GM18502 (cell line): Measurements from ENCODE around the gene MAP4K5.

ENCODE experiments used
- ATAC-seq: cut with Tn5 transposase; IDR thresholded peaks from one replicate; pipeline ENCODE4 v1.9.1; 2021; ENCODE audit warnings: mild to moderate bottlenecking; ENCODE audit not compliant: unreplicated experiment, poor library complexity

The MAP4K5 gene

GRCh38 chr14:50407111-50407812 lies 125.1 kb downstream of the MAP4K5 start:
- no peak for ATAC-seq

DNA sequence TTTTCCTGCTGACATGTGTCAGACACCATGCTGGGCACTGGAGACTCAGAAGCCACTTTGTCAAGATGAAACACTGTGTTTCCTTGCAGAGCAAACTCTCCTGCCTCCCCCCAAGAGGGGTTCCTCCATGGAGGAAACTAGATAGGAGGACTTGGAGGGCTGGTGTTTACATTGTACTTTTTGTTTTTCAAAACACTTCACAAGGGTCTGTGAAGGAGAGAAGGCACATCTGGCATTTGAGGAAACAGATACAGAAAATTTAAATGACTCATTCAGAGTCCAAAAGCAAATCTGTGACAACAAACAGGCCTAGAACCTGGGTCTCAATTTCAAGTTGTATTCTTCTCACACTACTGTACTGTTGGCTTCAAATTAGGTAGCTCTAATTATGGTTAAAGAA lies 128.9 kb downstream of the MAP4K5 start:
- ATAC-seq = no peak

- no peak for ATAC-seq
Measured at GRCh38 chr14:50402965-50403364, 129.4 kb downstream of the MAP4K5 start.

DNA sequence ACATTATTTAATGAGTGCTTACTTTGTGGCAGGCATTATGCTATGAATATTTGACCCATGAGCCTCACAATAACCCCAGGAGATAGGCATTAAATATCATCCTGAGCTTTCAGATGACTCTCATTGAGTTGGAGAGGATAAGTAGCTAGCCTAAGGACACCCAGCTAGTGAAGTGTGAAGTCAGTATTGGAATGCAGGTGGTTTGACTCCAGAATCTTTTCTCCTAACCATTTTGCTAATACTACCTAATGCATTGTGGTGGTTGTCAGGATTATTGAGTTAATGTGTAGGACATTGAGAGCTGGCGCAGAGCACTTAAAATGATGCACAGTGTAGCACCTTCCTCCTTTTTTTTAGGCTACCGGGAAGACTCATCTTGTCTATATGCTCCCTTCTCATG lies 131.9 kb downstream of the MAP4K5 start:
- ATAC-seq = no peak

GRCh38 chr14:50399251-50400032 lies 132.9 kb downstream of the MAP4K5 start:
- ATAC-seq = no peak

- no peak for ATAC-seq
Measured at GRCh38 chr14:50398189-50398580, 134.2 kb downstream of the MAP4K5 start.

DNA sequence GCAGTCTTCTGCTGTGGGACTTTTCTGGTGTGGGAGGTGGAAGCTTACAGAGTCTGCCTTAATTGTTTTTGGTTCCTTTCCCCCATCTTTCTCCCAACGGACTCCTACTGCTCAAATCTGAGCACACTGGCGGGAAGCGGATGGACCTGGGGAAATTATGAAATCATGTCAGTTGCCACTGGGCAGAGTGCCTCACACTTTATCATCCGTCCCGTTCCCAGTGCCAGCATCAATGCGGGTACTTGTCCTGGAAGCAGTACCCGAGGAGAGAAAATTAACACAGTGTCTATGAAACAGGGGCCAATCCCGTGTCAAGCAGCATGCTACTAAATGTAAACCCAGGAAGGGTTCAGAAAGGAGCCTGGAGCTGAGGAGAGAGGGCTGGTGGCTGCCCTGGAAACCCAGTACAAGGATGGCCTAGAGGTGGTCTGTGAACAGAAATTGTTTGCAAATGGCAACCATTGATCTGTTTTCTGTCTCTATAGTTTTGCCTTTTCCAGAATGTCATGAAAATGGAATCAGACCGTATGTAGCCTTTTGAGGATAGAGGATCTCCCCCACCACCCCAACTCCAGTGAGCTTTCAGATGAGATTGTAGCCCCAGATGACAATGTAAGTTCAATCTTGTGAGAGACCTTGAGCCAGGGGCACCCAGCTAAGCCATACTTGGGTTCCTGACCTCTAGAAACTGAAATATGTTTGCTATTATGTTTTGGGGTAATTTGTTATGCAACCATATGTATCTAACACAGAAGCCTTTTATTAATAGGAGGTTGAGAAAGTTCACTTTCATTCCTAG lies 134.8 kb downstream of the MAP4K5 start:
- no peak for ATAC-seq

GRCh38 chr14:50396631-50397389 lies 135.6 kb downstream of the MAP4K5 start, which contains the start of gene CDKL1:
CDKL1 (minus strand) TSS chr14:50396881; CDS start chr14:50395868, 1,013 bp downstream.
- ATAC-seq = peak; percentile 69

DNA sequence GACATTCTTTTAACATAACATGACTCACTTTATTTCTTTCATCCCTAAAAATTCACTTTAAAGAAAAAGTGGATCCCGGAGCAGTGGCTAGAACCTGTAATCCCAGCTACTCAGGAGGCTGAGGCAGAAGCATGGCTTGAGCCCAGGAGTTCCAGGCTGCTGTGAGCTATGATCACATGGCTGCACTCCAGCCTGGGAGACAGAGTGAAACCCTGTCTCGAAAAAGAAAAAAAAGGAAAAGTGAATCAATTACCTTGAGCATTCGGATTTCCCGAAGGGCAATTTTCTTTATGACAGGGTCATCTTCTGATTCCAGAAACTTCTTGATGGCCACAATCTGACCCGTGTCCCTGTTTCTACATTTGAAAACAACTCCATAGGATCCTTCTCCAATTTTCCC lies 136.9 kb downstream of the MAP4K5 start:
- ATAC-seq = no peak

DNA sequence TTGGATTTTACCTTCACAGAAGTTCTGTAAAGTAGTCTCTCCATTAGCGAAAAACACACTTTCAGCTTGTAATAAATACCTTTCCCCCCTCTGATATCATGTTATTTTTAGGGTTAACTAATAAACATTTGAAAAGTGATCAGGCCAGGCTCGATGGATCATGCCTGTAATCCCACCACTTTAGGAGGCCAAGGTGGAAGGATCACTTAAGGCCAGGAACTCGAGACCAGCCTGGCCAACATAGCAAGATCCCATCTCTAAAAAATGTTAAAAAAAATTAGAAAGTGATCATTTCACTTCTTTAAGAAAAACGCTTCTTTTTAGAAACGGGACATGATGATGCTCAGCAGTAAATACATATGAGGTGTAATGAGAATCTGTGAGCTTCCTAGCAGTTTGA lies 137.7 kb downstream of the MAP4K5 start:
- no peak for ATAC-seq

GRCh38 chr14:50389668-50390441 lies 142.5 kb downstream of the MAP4K5 start:
- ATAC-seq = no peak

GRCh38 chr14:50388256-50388931 lies 144.0 kb downstream of the MAP4K5 start:
- ATAC-seq = no peak

DNA sequence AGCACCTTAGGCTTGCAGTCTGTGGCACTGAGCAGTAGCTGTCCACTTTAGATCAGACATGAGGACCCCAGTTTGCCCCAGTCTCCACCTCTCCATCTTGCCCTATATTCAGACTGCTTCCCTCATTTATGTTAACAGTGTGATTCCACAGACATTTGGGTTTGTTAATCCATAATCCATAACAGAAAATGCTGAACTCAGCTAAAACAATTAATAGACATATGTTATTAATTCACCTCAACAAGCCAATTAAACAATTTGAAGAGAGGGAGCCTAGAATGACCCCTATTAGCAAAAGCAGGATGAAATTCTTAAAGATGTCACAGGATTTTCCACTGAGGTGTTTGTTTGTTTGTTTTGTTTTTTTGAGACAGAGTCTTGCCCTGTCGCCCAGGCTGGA lies 144.8 kb downstream of the MAP4K5 start:
- ATAC-seq = no peak

DNA sequence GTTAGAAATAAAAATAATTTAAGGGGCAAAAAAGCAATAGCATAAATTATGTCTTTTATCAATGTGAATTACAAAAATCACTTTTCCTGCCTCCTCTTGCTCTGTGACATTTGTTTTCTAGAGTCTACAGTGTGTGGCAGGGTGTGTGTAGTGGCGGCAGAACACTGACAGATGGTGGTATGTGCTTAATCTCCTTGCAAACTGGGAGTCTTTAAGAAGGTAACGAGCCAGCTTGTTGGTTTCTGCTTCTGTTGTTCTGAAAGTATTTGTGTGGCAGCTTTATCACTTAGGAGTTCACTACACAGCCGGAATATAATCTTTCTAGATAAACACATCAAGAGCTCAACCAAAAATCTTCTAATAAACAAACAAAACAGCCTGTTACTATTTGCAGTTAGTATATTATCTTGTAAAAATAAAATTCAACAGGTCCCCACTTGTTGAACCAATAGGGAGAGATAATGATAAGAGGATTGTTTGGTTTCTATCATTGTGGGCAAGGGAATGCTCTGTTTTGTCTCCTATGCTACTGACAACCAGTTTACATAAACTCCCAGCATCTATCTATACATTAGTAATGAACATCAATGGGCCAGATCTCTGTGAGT lies 148.6 kb downstream of the MAP4K5 start:
- no peak for ATAC-seq

DNA sequence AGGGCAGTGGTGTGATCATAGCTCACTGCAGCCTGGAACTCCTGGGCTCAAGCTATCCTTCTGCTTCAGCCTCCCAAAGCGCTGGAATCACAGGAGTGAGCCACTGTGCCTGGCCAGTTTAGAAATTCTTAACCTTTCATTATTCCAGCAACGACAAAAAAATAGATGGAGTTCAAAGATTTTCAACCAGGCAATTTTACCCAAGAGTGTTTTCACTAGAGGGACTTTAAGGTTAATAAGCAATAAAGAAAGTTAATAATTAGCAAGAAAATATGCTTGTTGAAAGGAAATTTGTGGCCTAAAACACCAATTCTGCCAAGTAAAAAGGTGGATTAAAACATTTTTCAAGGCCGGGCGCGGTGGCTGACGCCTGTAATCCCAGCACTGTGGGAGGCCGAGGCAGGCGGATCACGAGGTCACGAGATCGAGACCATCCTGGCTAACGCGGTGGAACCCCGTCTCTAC lies 150.5 kb downstream of the MAP4K5 start:
- ATAC-seq = no peak

DNA sequence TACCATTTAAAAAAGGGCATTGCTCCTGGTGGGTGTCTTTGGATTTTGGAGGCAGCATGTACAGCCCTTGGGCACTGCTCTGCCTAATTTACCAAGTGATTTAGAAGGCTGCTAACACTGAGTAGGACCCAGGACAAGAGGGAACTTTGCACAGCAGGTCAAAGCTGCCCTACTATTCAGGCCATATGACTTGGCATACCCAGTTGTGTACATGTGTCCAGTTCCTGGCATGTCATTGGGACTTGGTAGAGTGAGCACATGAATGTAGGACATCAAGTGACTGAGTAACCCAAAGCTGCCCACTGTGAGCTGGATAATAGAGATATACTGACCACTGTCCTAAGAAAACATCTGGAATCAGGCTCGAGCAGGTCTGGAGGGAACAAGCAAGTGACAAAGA lies 151.4 kb downstream of the MAP4K5 start:
- no peak for ATAC-seq

DNA sequence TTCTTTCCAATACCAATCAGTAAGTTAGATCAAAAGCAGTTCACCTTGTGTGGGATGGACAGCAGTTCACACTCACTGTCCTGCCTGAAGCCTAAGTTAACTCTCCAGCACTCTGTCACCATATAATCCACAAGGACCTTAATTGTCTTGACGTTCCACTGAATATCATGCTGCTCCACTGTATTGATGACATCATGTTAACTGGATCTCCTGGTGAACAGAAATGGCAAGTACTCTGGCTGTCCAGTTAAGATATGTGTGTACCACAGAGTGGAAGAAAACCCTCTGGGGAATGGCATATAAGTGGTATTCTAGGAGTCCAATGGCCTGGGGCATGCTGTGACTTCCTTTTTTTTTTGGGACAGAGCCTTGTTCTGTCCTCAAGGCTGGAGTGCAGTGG lies 151.9 kb downstream of the MAP4K5 start:
- ATAC-seq = no peak

DNA sequence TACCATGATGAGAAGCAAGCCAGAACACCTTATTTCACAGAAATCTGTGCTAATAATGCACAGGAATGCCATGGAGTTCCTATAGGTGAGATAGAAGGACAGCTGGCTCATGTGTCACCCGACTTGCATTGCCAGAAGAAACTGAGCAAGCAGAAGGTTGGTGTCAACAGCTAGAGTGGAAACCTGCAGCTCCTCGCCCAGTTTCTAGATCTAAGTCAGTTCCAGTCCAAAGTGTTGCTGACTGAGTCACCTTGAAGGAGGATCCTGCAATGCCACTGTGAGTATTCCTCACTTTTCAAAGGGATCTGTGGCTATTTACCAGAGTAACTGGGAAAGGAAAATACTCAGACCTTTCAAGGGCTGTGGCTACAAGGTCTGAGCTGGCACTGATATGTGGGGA lies 152.8 kb downstream of the MAP4K5 start:
- no peak for ATAC-seq
